ENCODE measurements around the gene BMPR2.

- TF ChIP-seq, protein P1, sequence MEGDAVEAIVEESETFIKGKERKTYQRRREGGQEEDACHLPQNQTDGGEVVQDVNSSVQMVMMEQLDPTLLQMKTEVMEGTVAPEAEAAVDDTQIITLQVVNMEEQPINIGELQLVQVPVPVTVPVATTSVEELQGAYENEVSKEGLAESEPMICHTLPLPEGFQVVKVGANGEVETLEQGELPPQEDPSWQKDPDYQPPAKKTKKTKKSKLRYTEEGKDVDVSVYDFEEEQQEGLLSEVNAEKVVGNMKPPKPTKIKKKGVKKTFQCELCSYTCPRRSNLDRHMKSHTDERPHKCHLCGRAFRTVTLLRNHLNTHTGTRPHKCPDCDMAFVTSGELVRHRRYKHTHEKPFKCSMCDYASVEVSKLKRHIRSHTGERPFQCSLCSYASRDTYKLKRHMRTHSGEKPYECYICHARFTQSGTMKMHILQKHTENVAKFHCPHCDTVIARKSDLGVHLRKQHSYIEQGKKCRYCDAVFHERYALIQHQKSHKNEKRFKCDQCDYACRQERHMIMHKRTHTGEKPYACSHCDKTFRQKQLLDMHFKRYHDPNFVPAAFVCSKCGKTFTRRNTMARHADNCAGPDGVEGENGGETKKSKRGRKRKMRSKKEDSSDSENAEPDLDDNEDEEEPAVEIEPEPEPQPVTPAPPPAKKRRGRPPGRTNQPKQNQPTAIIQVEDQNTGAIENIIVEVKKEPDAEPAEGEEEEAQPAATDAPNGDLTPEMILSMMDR (optimal IDR thresholded peaks at IDR 0.05 in 1 of 3, IDR thresholded peaks at IDR 0.05 in 1 of 3, conservative IDR thresholded peaks at IDR 0.05 in 1 of 3; ENCODE audit: extremely low read depth in 1 of 3, insufficient read depth in 2 of 3, low read length in 3 of 3): no peak
- TF ChIP-seq EZH2 (IDR thresholded peaks at IDR 0.05; ENCODE audit: low read length): no peak
Observed at GRCh38 chr2:202589582-202589949, 213.4 kb downstream of the BMPR2 start.

All from keratinocyte (primary cell).